GM19395 (cell line): ENCODE measurements around the gene EVC.

Experiments
- ATAC-seq: cut with Tn5 transposase; IDR thresholded peaks from one replicate; pipeline ENCODE4 v1.9.1; 2021; ENCODE audit warnings: mild to moderate bottlenecking, moderate library complexity; ENCODE audit not compliant: unreplicated experiment

EVC gene

GRCh38 chr4:5783486-5783885, 72.5 kb downstream of the EVC start:
- ATAC-seq, result no peak

GRCh38 chr4:5784021-5784420, 73.0 kb downstream of the EVC start:
- no peak for ATAC-seq

GRCh38 chr4:5784960-5785611, 74.1 kb downstream of the EVC start:
- no peak for ATAC-seq

- no peak for ATAC-seq
These were observed 75.0 kb downstream of the EVC start for GRCh38 chr4:5785806-5786680.

GRCh38 chr4:5787311-5787710, 76.3 kb downstream of the EVC start:
- ATAC-seq, result no peak

GRCh38 chr4:5788144-5788543, 77.1 kb downstream of the EVC start:
- no peak for ATAC-seq

GRCh38 chr4:5789141-5789540, 78.1 kb downstream of the EVC start:
- ATAC-seq, result no peak

GRCh38 chr4:5790546-5790857, 79.5 kb downstream of the EVC start:
- no peak for ATAC-seq

GRCh38 chr4:5791654-5792053, 80.7 kb downstream of the EVC start:
- ATAC-seq, result no peak

GRCh38 chr4:5793514-5793913, 82.5 kb downstream of the EVC start:
- no peak for ATAC-seq

GRCh38 chr4:5795580-5795979, 84.6 kb downstream of the EVC start:
- ATAC-seq, result no peak

- no peak for ATAC-seq
These were observed 86.0 kb downstream of the EVC start for GRCh38 chr4:5796976-5797375.

GRCh38 chr4:5797866-5798265, 86.9 kb downstream of the EVC start:
- no peak for ATAC-seq

GRCh38 chr4:5798462-5798861, 87.5 kb downstream of the EVC start:
- ATAC-seq, result no peak

GRCh38 chr4:5798946-5799345, 87.9 kb downstream of the EVC start:
- no peak for ATAC-seq

- no peak for ATAC-seq
These were observed 88.4 kb downstream of the EVC start for GRCh38 chr4:5799406-5799805.

GRCh38 chr4:5800496-5800895, 89.5 kb downstream of the EVC start:
- no peak for ATAC-seq

GRCh38 chr4:5801696-5802095, 90.7 kb downstream of the EVC start:
- no peak for ATAC-seq

GRCh38 chr4:5802565-5802964, 91.6 kb downstream of the EVC start:
- no peak for ATAC-seq

- ATAC-seq, result no peak
These were observed 93.7 kb downstream of the EVC start for GRCh38 chr4:5804656-5805055.

GRCh38 chr4:5805270-5805669, 94.3 kb downstream of the EVC start:
- ATAC-seq, result no peak

GRCh38 chr4:5808081-5808741, 97.2 kb downstream of the EVC start:
- no peak for ATAC-seq
